HEK293 (cell line): ENCODE data around the gene MSL2.

ENCODE experiments used
- CTCF ChIP-seq: fragments of 450-650 bp; formaldehyde crosslinking; IDR thresholded peaks from 2 replicates; pipeline ENCODE4 v1.5.1; 2016; ENCODE audit warnings: missing biosample characterization, missing genetic modification characterization
- TCF7L2 ChIP-seq: IDR thresholded peaks from 2 replicates; pipeline ENCODE4 v1.6.1; 2011; ENCODE audit warnings: low read depth, mild to moderate bottlenecking, inconsistent platforms, low read length, moderate library complexity, borderline replicate concordance

DNA sequence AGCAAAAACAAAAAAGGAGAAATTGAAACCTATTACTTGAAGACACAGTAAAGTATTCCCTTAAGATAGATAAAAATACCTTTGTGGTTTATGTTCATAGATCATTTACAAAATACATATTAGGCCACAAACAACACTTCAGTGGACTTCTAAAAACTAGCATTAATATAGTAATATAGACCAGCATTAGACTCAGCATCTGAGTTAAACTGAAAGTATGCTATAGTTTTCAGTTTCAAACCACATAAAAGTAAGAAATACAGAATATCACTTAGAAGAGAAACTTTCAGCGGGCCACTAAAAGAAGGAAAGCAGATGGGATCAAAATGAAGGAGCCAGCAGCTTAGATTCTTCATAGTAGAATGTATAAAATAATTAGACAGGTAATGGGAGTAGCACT is 86.6 kb downstream of the MSL2 start:
- TF ChIP-seq CTCF (tag by site-specific recombination): no peak
- no peak for TF ChIP-seq TCF7L2
